ENCODE data around the gene YOD1.

DNA sequence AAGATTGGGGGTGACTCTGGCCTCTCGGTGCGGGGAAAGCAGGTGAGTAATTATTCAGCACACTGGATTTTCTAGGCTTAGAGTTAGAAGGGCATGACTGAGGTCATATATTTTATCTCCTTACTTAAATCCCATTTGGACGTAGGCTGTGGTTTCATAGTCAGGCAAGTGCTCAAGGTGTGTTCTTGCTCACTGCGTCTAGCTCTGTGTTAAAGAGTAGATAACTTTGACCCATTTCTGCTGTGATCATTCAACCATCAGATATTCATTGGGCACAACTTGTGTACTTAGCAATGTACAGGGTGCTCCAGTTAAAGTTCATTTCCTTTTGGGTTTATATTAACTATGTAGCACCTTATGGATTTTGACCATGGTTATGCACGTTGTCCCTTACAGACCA is 16.7 kb upstream of the YOD1 start:
- TF ChIP-seq, protein P1, sequence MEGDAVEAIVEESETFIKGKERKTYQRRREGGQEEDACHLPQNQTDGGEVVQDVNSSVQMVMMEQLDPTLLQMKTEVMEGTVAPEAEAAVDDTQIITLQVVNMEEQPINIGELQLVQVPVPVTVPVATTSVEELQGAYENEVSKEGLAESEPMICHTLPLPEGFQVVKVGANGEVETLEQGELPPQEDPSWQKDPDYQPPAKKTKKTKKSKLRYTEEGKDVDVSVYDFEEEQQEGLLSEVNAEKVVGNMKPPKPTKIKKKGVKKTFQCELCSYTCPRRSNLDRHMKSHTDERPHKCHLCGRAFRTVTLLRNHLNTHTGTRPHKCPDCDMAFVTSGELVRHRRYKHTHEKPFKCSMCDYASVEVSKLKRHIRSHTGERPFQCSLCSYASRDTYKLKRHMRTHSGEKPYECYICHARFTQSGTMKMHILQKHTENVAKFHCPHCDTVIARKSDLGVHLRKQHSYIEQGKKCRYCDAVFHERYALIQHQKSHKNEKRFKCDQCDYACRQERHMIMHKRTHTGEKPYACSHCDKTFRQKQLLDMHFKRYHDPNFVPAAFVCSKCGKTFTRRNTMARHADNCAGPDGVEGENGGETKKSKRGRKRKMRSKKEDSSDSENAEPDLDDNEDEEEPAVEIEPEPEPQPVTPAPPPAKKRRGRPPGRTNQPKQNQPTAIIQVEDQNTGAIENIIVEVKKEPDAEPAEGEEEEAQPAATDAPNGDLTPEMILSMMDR (IDR thresholded peaks at IDR 0.05): no peak
- TF ChIP-seq EP300 (IDR thresholded peaks at IDR 0.05; ENCODE audit: low read depth) (peak; percentile 16), POLR2A (IDR thresholded peaks at IDR 0.05) (peak; percentile 58), POLR2AphosphoS5 (IDR thresholded peaks at IDR 0.05) (peak; percentile 34 to 84 (median 64))
